Stomach (tissue), 9 donors: Measurements from ENCODE around the gene SAMD9. TPM values are rescaled to one million over a fixed set of nuclear protein-coding genes. Genes with fewer than 3 reads are reported as not detected.

Source experiments
- DNase-seq, 2 donors: peaks; one replicate each; pipeline versions ENCODE4 v3.0.0 to v3.0.0-alpha.2; 2013 to 2019
- H3K27ac ChIP-seq, 5 donors: fragments of 200-600 bp in 4 of 5; sonication (generic) in 4 of 5; one replicate each; pipeline ENCODE4 v1.5.1; 2013 to 2019; ENCODE audit warnings: mild to moderate bottlenecking in 1 of 5, moderate library complexity in 1 of 5
- H3K27me3 ChIP-seq, 3 donors: fragments of 200-600 bp; sonication (generic); one replicate each; pipeline ENCODE4 v1.5.1; 2017 to 2019; ENCODE audit warnings: mixed run types in 1 of 3
- H3K36me3 ChIP-seq, 4 donors: fragments of 200-600 bp; sonication (generic); 1 replicate in 3 of 4; 2 replicates in 1 of 4; pipeline ENCODE4 v1.5.1; 2016 to 2019
- H3K4me1 ChIP-seq, 4 donors: fragments of 200-600 bp; sonication (generic); one replicate each; pipeline ENCODE4 v1.5.1; 2016 to 2019
- H3K4me3 ChIP-seq, 4 donors: fragments of 200-600 bp; sonication (generic) in 3 of 4; one replicate each; pipeline ENCODE4 v1.5.1; 2016 to 2019; ENCODE audit warnings: mild to moderate bottlenecking in 1 of 4
- H3K9me3 ChIP-seq, 4 donors: fragments of 200-600 bp; sonication (generic); one replicate each; pipeline ENCODE4 v1.5.1; 2016 to 2019
- CTCF ChIP-seq, 7 experiments: fragments of 450-650 bp in 4 of 7; fragments of 200-600 bp in 3 of 7; sonication (generic) in 3 of 7; IDR thresholded peaks; one replicate each; pipeline ENCODE4 v1.5.1; 2016 to 2019; ENCODE audit warnings: antibody characterized with exemption in 7 of 7, control low read depth in 2 of 7, mild to moderate bottlenecking in 1 of 7
- EP300 ChIP-seq: sonication (generic); formaldehyde crosslinking; IDR thresholded peaks from one replicate; pipeline ENCODE4 v1.6.1; 2017; ENCODE audit warnings: antibody characterized with exemption
- POLR2A ChIP-seq, 4 donors: fragments of 450-650 bp; IDR thresholded peaks; one replicate each; pipeline ENCODE4 v1.6.1; 2016; ENCODE audit warnings: antibody characterized with exemption in 4 of 4, control low read depth in 2 of 4, mild to moderate bottlenecking in 1 of 4, moderate library complexity in 1 of 4
- POLR2AphosphoS5 ChIP-seq, 3 donors: sonication (generic); formaldehyde crosslinking; IDR thresholded peaks; one replicate each; pipeline ENCODE4 v1.6.1; 2016; ENCODE audit warnings: antibody characterized with exemption in 3 of 3
- WGBS, 5 donors: extraction: QIAGEN DNeasy Blood & Tissue Kit in 3 of 5; methylation state at CpG; one replicate each; pipeline versions ENCODE4 v1.1.5 to v1.1.7; 2013 to 2018; 5-methylcytosine and 5-hydroxymethylcytosine counted together
- intact Hi-C: fragments of 100-400 bp; cut with DNase I; formaldehyde crosslinking; loops from one replicate; pipeline ENCODE4 v1.15.1; 2023; ENCODE audit warnings: low total_unique reads
- polyA plus RNA-seq, 3 donors: library from polyadenylated mRNA; stranded (reverse); fragments of 200-250 nt; gene quantifications; one replicate each; pipeline ENCODE4 v1.2.3, GENCODE V29; 2013
- total RNA-seq, 5 donors: library from RNA; depleted of rRNA; stranded (reverse); fragments of >200 nt; gene quantifications; one replicate each; pipeline versions ENCODE4 v1.1.0 to v1.2.3, GENCODE V29; 2014 to 2016
- donor health status: healthy with polysubstance abuse.
- donor health status: Bipolar disorder and iron deficiency.
- donor health status: healthy.

SAMD9 gene
- total and polyA plus RNA-seq, 8 donors, result 0.58 to 11.7 (median 4.0) TPM

GRCh38 chr7:93053949-93054943, 63.5 kb downstream of the SAMD9 start:
- Histone ChIP-seq H3K9me3 (no peaks in the 10 kb centered on the region), H3K4me3 (no peak overlapping the region), H3K36me3 (no peaks in the 10 kb centered on the region), H3K27me3 (no peaks in the 10 kb centered on the region), H3K27ac (no peak overlapping the region), H3K4me1 (peaks cover 0 to 18% (median 5%) of the 10 kb centered on the region in 4 donors)
- no peak for DNase-seq
- no peak for TF ChIP-seq POLR2AphosphoS5 (IDR thresholded peaks at IDR 0.05)
- no peak for TF ChIP-seq CTCF (IDR thresholded peaks at IDR 0.05)
- no peak for TF ChIP-seq EP300
- TF ChIP-seq POLR2A (IDR thresholded peaks at IDR 0.05), result no peak
- 33 to 56% (median 42%) methylated on average over 8 of the region's 8 CpGs for WGBS, 5 donors
- intact Hi-C loops, result loop anchor here (10.0 kb wide), 2 partner anchors 209 to 439 kb away; no protein-coding TSS in a partner anchor

- Histone ChIP-seq H3K9me3 (no peaks in the 10 kb centered on the region), H3K36me3 (no peaks in the 10 kb centered on the region), H3K27me3 (no peaks in the 10 kb centered on the region), H3K4me3 (no peak overlapping the region), H3K4me1 (peaks cover 0 to 18% (median 5%) of the 10 kb centered on the region in 4 donors), H3K27ac (no peak overlapping the region)
- intact Hi-C loops, result loop anchor here (10.0 kb wide), 2 partner anchors 209 to 439 kb away; no protein-coding TSS in a partner anchor
- 43 to 57% (median 49%) methylated on average over 5 of the region's 5 CpGs for WGBS, 5 donors
- TF ChIP-seq EP300 (no peak), POLR2A (IDR thresholded peaks at IDR 0.05) (no peak)
- DNase-seq, result no peak
Observed at GRCh38 chr7:93053209-93053948, 64.4 kb downstream of the SAMD9 start.

GRCh38 chr7:93051660-93052059, 66.1 kb downstream of the SAMD9 start:
- peaks cover 0 to 18% (median 5%) of the 10 kb centered on the region in 4 donors for H3K4me1 ChIP-seq
- 75 to 80% (median 78%) methylated on average over 6 of the region's 6 CpGs for WGBS, 5 donors
- no peaks in the 10 kb centered on the region for H3K27me3 ChIP-seq
- intact Hi-C loops, result loop anchor here (10.0 kb wide), 2 partner anchors 207 to 437 kb away; no protein-coding TSS in a partner anchor
- no peak overlapping the region for H3K4me3 ChIP-seq
- TF ChIP-seq POLR2A (IDR thresholded peaks at IDR 0.05) (no peak), CTCF (IDR thresholded peaks at IDR 0.05) (no peak), EP300 (no peak), POLR2AphosphoS5 (IDR thresholded peaks at IDR 0.05) (no peak)
- no peak for DNase-seq
- no peaks in the 10 kb centered on the region for H3K9me3 ChIP-seq
- H3K27ac ChIP-seq, result no peak overlapping the region
- no peaks in the 10 kb centered on the region for H3K36me3 ChIP-seq

Other genes starting within 250 kb of the SAMD9 start
- gene SAMD9L, start 30.4 kb upstream of the SAMD9 start, total RNA-seq, result 10 to 100 TPM in 2 of 5 donors, 1 to 10 TPM in 3; 1.7 to 30.9 (median 5.2) TPM
- 1 to 10 TPM; 2.9 to 5.7 (median 3.9) TPM for gene SAMD9L, start 30.4 kb upstream of the SAMD9 start, polyA plus RNA-seq
- gene HEPACAM2, start 108.5 kb upstream of the SAMD9 start, total RNA-seq, result 1 to 10 TPM in 3 of 5 donors, under 1 TPM in 1, not detected in 1; 0.89 to 6.4 (median 3.3) TPM
- gene HEPACAM2, start 108.5 kb upstream of the SAMD9 start, polyA plus RNA-seq, result 1 to 10 TPM in 2 of 3 donors, under 1 TPM in 1; 0.83 to 2.3 (median 1.2) TPM
- gene VPS50, start 114.4 kb upstream of the SAMD9 start, total RNA-seq, result 10 to 100 TPM in 3 of 5 donors, 1 to 10 TPM in 2; 2.3 to 48.5 (median 14.7) TPM
- gene VPS50, start 114.4 kb upstream of the SAMD9 start, polyA plus RNA-seq, result 1 to 10 TPM; 4.7 to 6.0 (median 5.1) TPM